ENCODE measurements around the gene INSC.

DNA sequence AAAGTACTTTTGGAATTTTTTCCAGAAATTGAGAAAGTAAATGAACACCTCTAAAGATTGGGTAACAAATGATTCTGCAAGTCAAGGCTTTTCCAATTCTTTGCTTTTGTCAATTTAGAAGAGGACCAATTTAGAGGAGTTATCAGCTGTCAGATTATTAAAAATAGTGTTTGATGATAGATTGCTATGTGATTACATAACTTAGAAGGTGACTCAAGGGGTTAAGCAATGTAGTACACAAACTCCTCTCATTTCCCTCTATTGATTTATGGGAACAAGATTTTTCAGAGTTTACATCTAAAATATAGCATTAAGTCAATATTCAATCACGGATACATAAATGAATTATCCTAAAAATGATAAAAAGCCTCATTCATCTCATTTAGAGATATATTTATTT, 70.3 kb downstream of the INSC start:
- no peak for TF ChIP-seq EZH2 (IDR thresholded peaks at IDR 0.05; ENCODE audit: borderline replicate concordance, low read length)
- TF ChIP-seq, protein P1, sequence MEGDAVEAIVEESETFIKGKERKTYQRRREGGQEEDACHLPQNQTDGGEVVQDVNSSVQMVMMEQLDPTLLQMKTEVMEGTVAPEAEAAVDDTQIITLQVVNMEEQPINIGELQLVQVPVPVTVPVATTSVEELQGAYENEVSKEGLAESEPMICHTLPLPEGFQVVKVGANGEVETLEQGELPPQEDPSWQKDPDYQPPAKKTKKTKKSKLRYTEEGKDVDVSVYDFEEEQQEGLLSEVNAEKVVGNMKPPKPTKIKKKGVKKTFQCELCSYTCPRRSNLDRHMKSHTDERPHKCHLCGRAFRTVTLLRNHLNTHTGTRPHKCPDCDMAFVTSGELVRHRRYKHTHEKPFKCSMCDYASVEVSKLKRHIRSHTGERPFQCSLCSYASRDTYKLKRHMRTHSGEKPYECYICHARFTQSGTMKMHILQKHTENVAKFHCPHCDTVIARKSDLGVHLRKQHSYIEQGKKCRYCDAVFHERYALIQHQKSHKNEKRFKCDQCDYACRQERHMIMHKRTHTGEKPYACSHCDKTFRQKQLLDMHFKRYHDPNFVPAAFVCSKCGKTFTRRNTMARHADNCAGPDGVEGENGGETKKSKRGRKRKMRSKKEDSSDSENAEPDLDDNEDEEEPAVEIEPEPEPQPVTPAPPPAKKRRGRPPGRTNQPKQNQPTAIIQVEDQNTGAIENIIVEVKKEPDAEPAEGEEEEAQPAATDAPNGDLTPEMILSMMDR (IDR thresholded peaks at IDR 0.05; ENCODE audit: low read length) = no peak

Data from OCI-LY1 (cell line).